IPS DF 4.7 (cell line): ENCODE results near the gene METTL22.

Experiments used
- DNase-seq: peaks from one replicate; pipeline ENCODE4 v3.0.0-alpha.2; 2013; ENCODE audit warnings: low spot score; ENCODE audit errors: extremely low read depth

Gene METTL22

GRCh38 chr16:8691728-8692127 lies 70.2 kb downstream of the METTL22 start:
- no peak for DNase-seq

GRCh38 chr16:8694795-8695728 lies 73.6 kb downstream of the METTL22 start:
- DNase-seq, result no peak

- no peak for DNase-seq
Measured at GRCh38 chr16:8696880-8697279, 75.4 kb downstream of the METTL22 start.

- no peak for DNase-seq
Measured at GRCh38 chr16:8697965-8698364, 76.5 kb downstream of the METTL22 start.
